GM19467 (cell line): ENCODE results near the gene SLC25A18.
"Not testable (repeated sequence)": the region's sequence is repeated elsewhere in the genome, so short reads cannot be mapped to it uniquely, and the experiment has no call there.

ENCODE experiments used
- ATAC-seq: cut with Tn5 transposase; IDR thresholded peaks from one replicate; pipeline ENCODE4 v1.9.1; 2021; ENCODE audit warnings: mild to moderate bottlenecking, moderate library complexity; ENCODE audit not compliant: unreplicated experiment

SLC25A18 gene

GRCh38 chr22:17562906-17563870, at the start of gene SLC25A18:
Gene SLC25A18 (plus strand): TSS chr22:17563498. CDS start chr22:17579945, 16,447 bp downstream.
- ATAC-seq, result no peak

DNA sequence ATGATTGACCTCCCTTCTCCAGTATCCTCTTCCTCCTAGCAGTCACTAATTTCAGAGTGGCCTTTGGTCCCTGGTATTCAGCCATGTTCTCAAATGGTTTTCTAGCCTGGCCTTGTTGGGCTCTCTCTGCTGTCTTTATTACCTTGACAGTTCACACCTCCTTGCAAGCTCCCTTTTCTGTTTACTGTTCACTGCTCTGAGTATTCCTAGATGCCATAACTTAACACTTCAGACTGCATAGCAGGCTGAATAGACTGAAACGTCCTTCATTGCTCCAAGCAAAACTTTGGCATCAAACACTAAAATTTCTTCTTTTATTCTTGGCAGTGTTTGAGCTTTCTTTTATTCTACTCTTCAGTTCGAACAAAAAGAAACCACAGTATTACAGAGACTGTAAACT, 49.7 kb upstream of the SLC25A18 start:
- no peak for ATAC-seq

DNA sequence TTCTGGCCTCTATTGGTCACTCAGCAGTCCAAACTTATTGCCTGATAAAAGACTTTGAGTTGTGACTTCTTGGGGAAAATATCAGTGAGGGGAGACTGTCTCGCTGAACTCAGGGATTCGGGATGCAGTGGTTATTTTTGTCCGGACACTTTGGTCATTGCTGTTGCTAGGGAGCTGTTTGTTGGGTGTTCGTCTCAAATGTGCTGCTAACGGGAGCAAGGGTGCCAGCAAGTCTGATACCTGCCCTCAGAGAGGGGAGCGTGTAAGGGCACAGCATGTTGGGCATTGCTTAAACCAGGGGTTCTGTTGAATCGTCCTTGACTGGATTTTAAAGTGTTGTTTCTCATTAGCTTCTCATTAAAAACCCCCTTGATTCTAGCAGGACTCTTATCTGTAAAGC, 49.2 kb upstream of the SLC25A18 start:
- ATAC-seq, result no peak

DNA sequence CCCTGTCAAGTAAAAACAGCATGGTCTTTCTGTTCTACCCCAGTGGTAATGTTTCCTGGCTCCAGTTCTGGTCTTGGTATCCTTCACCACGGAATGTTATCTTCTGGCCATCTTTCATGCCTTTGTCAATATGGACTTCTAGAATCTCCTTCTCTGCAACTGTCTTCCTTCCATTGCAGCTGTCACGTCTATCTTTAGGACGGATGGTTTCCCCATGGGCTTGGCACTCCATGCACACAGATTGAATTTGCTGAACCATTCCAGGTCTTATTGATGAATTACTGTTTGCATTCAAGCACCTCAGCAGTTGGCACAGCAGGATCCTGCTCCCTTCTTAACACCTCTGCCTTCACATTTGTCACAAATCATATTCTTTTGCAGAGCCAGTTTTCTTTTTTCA, 44.9 kb upstream of the SLC25A18 start:
- ATAC-seq, result no peak

- ATAC-seq, result not testable (repeated sequence)
These were observed 41.3 kb upstream of the SLC25A18 start for GRCh38 chr22:17521971-17522370.

DNA sequence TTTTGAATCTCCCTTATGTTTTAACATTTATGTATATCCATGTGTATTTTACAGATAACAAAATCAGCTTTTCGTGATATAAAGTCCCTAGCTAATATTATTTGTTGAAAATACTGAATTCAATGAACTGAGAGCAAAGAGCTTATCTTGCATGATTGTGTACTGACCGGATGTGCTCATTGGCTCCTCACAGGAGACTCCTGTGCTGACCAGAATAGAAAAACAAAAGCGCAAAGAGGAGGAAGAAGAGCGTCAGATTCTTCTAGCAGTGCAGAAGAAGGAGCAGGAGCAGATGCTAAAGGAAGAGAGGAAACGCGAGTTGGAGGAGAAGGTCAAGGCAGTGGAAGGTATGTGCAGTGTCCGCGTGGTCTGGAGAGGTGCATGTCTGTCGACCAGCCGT, 39.4 kb upstream of the SLC25A18 start:
- no peak for ATAC-seq

GRCh38 chr22:17536269-17536668, 27.0 kb upstream of the SLC25A18 start:
- ATAC-seq, result no peak

DNA sequence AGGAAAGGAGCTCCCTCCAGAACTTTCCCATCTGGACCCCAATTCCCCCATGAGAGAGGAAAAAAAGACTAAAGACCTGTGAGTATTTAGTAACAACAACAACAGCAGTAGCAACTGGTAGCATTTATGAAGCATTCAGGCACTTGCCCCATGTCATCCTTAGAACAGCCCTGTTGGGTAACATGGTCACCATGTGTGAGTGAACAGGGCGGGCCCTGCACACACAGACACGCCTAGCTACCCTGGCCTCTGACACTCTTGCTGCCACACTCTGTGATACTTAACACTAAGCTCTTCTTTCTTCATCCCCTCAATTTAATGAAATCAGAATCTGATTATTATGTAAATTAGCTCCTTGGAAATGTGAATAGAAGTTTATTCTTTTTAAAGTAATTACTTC, 26.1 kb upstream of the SLC25A18 start:
- ATAC-seq, result no peak

DNA sequence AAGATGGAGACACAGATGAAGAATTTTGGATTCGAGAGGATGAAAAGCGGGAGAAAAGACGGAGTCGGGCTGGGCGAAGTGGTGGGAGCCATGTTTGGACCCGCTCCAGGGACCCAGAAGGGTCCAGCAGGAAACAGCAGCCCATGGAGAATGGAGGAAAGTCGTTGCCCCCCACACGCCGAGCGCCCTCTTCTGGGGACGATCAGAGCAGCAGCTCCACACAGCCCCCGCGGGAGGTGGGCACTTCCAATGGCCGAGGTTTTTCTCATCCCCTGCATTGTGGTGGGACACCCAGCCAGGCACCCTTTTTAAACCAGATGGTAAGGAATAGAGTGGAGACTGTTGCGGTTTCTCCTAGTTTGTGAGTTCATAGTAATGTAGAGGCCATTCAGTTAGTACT, 22.8 kb upstream of the SLC25A18 start:
- no peak for ATAC-seq

DNA sequence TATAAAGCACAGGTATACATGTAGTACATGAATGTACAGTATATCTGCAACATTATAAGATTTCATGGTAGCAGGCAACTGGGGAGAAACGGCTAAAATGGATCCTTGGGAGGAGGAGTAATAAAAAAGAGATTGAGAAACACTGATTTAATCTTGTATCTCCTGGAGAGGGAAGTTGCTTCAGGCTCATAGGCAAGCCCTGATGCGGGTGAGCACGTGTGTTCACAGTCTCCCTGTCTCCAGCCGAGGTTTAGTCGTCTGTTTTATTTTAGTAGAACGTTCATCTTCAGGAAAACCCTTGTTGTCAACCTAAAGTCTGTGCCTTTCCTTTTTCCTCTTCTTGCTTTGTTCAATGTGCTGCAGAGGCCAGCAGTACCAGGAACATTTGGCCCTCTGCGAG, 21.8 kb upstream of the SLC25A18 start:
- ATAC-seq, result no peak

GRCh38 chr22:17542452-17542851, 20.8 kb upstream of the SLC25A18 start:
- no peak for ATAC-seq

DNA sequence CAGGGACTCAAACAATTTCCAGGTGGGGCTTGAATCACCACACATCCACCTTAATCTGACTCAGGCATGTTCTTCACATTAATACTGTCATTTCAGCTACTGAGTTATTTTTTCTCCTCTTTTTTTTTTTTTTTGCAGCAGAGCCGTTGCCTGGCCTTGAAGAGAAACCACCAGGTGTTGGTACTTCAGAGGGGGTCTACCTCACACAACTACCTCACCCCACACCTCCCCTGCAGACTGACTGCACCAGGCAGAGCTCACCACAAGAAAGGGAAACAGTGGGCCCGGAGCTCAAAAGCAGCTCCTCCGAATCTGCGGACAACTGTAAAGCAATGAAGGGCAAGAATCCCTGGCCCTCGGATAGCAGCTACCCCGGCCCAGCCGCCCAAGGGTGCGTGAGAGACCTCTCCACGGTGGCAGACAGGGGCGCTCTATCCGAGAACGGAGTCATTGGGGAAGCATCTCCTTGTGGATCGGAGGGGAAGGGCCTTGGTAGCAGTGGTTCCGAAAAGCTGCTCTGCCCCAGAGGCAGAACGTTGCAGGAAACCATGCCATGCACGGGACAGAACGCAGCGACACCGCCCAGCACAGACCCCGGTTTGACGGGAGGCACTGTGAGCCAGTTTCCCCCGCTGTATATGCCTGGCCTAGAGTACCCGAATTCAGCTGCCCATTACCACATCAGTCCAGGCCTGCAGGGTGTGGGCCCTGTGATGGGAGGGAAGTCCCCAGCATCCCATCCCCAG, 15.1 kb upstream of the SLC25A18 start:
- ATAC-seq, result no peak

- no peak for ATAC-seq
These were observed 14.6 kb upstream of the SLC25A18 start for GRCh38 chr22:17548756-17549035.

DNA sequence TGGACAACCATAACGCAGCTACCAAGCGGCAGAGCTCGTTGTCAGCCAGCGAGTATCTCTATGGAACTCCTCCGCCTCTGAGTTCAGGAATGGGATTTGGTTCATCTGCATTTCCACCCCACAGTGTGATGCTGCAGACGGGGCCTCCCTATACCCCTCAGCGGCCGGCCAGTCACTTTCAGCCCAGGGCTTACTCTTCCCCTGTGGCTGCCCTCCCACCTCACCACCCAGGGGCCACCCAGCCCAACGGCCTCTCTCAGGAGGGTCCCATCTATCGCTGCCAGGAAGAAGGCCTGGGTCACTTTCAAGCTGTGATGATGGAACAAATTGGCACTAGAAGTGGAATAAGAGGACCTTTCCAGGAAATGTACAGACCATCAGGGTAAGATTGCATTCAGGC, 14.1 kb upstream of the SLC25A18 start:
- ATAC-seq, result no peak

GRCh38 chr22:17549655-17550054, 13.6 kb upstream of the SLC25A18 start:
- ATAC-seq, result no peak

- ATAC-seq, result no peak
These were observed 10.6 kb upstream of the SLC25A18 start for GRCh38 chr22:17552737-17553136.

- ATAC-seq, result no peak
These were observed 8.5 kb upstream of the SLC25A18 start for GRCh38 chr22:17554814-17555213.

DNA sequence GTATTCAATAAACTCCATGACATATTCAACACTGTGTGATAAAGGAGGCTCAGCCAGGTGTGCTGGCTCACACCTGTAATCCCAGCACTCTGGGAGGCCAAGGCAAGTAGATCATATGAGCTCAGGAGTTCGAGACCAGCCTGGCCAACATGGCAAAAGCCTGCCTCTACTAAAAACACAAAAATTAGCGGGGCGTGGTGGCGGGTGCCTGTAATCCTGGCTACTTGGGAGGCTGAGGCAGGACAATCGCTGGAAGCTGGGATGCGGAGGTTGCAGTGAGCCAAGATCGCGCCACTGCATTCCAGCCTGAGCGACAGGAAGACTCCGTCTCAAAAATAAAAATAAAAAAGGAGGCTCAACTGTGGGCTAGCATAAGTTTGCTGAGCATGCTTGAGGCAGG, 4.1 kb upstream of the SLC25A18 start:
- ATAC-seq, result no peak

DNA sequence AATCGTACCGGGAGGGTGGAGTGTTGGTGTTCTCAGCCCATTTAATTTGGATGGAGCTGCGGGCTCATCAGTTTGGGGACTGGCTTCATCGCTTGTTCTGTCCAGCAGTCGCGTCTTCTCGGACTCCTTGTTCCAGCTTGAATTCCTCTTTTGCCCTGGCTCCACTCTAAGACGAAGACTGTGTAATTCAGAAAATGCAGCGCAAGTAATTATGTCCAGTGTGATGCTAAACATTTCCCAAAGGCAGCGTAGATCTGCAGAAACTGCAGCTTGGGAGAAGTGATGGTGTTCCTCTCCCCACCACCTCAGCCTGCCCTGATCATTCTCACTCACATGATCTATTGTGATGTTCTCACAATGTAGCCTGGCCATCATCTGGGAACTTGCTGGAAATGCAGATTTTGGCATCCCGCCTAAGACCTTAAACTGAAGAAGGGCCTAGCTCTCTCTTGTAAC, 666 bp downstream of the SLC25A18 start:
- ATAC-seq, result no peak

- ATAC-seq, result not testable (repeated sequence)
These were observed 2.9 kb downstream of the SLC25A18 start for GRCh38 chr22:17566016-17566687.

GRCh38 chr22:17566776-17567175, 3.5 kb downstream of the SLC25A18 start:
- no peak for ATAC-seq
